ENCODE measurements around the gene ABITRAM. TPM values are rescaled to one million over a fixed set of nuclear protein-coding genes. Genes with fewer than 3 reads are reported as not detected.
"Not testable (repeated sequence)": the region's sequence is repeated elsewhere in the genome, so short reads cannot be mapped to it uniquely, and the experiment has no call there.

Gene ABITRAM, protein sequence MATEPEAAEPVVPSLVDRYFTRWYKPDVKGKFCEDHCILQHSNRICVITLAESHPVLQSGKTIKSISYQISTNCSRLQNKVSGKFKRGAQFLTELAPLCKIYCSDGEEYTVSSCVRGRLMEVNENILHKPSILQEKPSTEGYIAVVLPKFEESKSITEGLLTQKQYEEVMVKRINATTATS
- total RNA-seq: 13.4 TPM

DNA sequence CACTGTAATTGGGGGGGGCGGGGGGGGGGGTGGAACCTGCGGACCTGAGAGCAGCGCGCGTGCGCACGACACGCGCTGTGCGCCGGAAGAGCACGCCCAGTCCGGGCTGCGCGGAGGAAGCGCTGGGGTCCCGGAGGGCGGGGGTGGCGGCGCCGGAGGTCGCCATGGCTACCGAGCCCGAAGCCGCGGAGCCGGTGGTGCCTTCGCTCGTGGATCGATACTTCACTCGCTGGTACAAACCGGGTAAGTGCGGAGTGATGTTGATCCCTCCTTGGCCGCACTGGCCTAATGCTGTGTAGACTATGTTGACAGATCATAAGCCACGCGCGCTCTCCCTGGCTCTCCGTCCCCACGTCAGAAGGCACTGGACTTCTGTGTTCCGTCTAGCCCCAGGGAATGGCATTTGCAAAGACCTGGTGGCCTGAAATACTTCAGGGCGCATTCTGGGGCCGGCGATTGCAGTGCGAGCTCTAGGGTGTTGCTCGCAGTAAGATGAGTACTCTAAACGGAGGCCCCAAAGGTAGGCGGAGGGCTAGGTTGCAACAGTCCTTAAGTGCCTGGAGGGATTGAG is at the start of gene ABITRAM:
ABITRAM (plus strand) TSS at position 78 of the 571 bp plus-strand sequence; CDS start at position 165, 87 bp downstream.
- peak; percentile 74 for DNase-seq (ENCODE audit: low spot score)

DNA sequence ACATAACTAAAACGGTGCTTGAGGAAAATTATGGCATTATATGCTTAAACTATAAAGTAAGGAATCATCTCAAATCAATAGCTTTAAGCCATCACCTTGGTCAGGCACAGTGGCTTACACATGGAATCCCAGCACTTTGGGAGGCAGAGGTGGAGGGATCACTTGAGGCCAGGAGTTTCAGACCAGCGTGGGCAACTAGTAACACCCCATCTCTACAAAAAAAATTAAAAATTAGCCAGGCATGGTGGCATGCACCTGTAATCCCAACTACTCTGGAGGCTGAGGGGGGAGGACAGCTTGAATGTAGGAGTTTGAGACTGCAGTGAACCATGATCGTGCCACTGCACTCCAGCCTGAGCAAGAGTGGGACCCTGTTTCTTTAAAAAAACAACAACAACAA is 49.5 kb upstream of the ABITRAM start:
- DNase-seq (ENCODE audit: low spot score): no peak

DNA sequence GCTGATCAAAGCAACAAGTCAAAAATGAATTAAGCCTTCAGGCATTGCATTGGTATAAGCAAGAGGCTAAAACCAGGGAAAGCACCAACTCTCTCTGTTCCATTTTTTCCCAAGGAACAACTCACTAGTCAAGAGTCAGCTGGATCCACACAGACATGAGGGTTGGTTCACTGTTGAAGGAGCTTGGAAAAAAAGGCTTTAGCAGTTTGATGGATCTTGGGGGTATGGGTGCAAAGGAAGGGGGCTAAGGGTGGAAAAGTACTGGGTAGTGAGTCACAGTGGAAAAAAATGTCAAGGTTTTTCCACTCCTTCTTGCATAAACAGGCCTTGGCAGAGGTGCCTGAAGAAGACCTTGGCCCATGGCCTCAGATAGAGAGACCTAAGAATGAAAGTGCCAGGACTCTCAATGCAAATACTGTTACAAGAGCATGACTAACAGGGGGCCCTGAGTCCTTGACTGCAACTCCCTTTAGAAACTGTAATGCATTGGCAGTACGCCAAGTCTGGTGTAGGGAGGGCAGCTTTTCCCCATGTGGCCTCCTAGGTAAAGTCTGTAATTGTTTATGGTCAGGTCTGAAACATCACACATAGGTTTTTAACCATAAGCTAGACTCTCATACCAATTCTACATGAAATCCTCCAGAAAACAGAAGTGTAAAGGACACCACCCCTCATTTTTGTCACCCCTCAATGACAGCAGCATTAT is 48.4 kb upstream of the ABITRAM start:
- DNase-seq (ENCODE audit: low spot score): peak; percentile 25

DNA sequence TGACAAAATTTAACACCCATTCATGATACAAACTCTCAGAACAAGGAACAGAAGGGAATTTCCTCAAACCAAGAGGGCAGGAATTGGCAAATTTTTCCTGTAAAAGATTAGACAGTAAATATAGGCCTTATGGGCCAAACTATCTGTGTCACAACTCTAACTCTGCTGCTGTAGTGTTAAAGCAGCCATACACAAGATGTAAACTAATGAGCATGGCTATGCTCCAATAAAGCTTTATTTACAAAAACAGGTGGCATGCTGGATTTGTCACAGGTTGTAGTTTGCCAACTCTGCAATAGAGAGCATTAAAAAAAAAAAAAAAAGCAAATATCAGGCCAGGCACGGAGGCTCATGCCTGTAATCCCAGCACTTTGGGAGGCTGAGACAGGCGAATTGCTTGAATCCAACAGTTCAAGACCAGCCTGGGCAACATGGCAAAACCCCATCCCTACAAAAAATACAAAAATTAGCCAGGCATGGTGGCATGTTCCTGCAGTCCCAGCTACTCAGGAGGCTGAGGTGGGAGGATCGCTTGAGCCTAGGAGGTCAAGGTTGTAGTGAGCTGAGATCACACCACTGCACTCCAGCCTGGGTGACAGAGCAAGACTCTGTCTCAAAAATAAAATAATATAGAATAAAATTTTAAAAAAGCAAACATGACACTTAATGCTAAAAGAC is 47.5 kb upstream of the ABITRAM start:
- DNase-seq (ENCODE audit: low spot score): not testable (repeated sequence)

DNA sequence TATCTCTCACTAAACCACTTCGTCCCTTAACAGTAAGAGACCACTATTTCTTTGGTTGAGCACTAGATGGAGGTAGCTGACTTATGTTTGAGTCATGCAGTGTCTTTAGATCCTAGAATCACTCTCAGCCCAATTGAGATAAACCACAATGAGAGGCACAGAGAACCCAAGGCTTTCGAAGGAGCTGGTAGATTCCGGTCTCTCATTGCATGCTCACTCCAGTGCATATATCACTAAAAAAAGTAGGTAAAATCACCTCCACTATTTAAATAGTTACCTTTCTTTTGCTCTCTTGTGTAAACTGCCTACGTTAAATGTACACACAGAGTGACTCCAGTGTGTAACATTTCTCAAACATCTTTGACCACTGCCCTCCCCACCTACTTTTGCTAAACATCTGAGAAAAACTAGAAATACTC is 44.5 kb upstream of the ABITRAM start:
- no peak for DNase-seq (ENCODE audit: low spot score)

DNA sequence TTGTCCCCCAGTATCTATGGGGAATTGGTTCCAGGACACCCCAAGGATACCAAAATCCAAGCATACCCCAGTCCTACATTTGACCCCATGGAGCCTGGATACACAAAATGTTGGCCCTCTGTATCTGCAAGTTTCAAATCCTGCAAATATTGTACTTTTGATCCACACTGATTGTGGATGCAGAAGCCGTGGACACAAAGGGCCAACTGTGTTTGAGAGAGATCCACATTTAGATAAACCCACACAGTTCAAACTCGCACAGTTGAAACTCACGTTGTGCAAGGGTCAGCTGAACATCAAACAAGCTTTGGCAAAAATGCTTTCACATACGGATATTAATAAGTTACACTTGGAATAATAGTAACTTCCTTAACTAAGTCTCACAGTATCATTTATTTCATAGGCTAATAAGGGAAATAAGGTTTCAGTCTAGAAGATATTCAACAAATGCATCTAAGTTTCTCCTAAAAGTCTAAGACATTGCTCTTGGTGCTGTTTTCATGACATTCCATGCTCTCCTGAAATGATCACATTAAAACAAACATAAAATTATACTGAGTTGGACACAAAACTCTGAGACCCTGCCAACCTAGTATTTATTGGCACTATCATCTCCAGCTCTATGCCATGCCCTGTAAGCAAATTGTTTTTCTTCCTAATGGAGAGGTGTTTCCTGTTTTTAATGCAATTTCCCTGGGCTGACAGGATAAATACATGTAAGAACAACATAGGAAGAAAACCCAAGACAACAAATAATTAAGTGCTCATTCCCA is 39.8 kb upstream of the ABITRAM start:
- no peak for DNase-seq (ENCODE audit: low spot score)

DNA sequence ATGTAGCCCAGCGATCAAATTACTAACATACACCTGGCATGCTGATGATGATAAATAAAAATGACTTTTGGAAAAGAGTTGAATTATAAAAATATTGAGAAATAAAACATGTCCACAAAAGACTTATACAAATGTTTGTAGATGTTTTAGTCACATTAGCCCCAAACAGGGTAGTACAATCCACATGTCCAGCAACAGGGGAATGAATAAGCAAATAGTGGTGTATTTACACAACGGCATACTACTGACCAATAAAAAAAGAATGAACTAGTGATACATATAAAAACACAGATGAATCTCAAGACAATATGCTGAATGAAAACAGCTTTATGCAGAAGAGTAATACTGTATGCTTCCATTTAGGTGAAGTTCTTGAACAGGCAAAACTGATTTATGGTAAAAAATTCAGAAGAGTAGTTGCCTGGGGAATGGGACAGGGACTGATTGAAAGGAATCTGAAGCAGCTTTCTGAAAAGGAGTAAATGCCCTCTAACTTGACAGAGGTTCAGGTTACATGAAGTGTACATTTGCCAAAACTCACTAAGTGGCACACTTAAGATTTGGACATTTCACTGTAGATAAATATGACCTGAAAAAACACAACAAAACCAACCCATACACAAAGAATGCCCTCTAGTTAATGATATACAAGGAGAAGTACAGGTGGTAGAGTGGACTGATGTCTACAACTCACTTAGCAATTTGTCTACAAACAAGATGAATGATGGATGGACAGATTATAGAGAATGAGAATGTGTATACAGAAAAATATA is 36.7 kb upstream of the ABITRAM start:
- no peak for DNase-seq (ENCODE audit: low spot score)

DNA sequence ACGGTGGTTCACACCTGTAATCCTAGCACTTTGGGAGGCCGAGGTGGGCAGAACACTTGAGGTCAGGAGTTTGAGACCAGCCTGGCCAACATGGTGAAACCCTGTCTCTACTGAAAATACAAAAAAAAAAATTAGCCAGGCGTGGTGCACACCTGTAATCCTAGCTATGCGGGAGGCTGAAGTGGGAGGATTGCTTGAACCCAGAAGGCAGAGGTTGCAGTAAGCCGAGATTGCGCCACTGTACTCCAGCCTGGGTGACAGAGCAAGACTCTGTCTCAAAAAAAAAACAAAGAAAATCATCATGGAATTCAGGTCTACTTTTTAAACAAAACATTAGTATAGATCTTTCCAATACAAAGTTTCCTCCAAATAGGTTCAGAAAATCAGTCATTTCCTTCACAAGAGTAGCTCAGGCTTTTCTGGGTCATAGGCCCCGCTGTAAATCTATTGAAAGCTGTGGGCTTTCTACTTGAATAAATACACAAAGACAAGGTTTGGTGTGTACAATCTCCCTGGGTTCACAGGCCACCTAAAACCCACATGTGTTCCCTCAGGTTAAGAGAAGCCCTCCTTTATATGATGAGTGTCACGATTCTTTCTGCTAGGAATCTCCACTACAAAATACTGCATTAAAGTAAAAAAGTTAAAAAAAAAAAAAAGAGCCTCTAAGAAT is 35.0 kb upstream of the ABITRAM start:
- not testable (repeated sequence) for DNase-seq (ENCODE audit: low spot score)

DNA sequence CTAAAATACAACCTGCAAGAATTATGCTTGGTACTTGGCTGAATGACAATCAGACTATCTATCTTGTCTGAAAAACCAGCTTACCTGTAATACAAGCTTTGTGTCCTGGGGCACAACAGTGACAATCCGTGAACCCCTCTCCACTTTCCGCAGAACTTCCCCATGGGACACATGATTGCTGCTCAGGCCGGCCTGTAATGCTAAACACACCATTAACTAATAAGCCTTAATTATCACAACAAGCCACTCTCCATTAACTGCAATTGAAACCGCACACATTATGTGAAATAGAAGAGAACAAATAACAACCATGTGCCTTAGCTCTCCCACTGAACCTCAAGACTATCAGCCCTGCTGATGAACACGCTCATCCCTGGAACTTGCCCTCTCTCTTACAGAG is 34.0 kb upstream of the ABITRAM start:
- no peak for DNase-seq (ENCODE audit: low spot score)

DNA sequence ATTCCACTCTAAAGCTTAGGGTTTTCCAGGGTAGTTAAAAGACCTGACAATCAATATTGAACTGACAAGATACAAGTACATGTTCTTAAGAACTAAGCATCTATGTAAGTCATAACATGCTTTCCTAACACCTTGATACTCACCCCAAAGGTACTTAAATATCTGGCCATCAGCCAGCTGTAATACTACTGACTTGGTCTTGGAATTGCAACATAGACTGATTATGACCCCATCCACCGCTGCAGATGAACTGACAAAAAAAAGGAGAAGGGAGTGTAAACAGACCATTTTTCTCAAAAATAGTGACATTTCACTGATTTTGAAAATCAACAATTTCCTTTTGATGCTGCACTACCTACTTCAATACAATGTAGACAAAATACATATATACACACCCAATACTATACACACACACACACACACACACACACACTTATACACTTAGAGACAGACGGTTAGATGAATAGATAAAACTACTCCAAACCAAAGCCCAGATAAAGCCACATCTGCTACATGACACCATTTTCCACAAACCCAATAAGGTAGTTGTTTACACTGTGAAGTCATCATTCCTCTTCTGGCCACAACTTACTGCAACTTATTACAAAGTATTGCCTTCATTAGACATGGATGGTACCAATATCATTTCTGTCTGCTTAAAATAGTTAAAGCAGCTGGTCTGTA is 30.6 kb upstream of the ABITRAM start:
- no peak for DNase-seq (ENCODE audit: low spot score)

DNA sequence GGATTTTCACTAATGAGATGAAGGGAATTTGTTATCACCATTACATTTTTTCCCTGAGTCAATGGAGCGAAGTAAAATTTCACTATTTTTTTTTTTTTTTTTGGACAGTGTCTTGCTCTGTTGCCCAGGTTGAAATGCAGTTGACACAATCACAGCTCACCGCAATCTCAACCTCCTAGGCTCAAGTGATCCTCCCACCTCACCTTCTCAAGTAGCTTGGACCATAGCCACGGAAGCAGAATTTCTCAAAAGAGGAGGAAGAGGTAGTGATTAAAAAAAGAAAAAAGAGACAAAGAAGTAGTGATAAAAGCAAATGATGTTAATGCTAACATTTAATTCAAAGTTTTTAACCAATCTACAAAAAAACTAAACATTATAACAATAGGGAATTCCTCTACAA is 30.0 kb upstream of the ABITRAM start:
- DNase-seq (ENCODE audit: low spot score): no peak

DNA sequence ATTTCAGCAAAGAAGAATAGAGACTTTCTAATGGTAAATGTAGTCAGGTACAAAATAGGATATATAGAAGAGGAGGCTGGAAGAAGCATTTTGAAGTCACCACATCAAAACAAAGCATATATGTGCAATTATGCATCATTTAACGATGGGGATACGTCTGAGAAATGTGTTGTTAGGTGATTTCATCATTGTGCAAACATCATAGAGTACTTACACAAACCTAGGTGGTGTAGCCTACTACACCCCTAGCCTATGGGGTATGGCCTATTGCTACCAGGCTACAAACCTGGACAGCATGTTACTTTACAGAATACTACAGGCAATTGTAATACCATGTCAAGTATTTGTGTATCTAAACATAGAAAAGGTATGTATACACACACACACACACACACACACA is 28.7 kb upstream of the ABITRAM start:
- no peak for DNase-seq (ENCODE audit: low spot score)

DNA sequence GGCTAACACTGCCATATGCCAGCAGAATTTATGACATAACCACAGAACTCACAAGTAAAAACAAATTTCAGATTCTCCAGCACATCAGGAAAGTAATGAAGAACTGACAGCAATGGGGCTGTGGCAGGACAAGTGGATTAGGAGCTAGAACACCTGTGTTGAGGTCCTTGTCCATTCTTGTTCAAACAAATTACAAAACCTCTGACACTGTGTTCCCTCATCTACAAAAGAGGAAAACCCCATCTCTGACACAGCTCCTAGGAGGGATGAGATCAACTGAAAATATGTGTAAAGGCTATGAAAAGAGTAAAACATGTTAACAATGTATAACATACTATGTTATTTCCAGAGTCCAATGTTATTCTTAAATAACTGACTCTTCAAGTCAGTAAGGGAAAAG is 23.8 kb upstream of the ABITRAM start:
- DNase-seq (ENCODE audit: low spot score): no peak

DNA sequence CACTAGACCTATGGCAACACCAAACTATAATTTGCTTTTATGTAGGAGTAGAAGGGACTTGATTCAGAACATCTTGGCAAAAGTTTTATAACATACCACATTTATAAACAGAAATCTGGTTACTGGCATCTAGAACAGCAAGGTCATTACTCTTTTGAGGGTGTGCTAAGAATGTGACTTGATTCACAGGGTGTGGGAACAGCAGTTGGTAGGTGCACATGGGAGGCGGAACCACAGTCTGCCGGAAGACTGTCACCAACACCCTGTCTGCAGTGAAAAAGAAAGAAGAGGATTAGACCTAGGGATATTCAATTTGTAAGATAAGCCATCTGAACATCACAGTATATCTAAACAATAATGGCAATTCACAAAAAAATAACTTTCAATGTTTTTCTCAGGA is 23.3 kb upstream of the ABITRAM start:
- DNase-seq (ENCODE audit: low spot score): no peak

DNA sequence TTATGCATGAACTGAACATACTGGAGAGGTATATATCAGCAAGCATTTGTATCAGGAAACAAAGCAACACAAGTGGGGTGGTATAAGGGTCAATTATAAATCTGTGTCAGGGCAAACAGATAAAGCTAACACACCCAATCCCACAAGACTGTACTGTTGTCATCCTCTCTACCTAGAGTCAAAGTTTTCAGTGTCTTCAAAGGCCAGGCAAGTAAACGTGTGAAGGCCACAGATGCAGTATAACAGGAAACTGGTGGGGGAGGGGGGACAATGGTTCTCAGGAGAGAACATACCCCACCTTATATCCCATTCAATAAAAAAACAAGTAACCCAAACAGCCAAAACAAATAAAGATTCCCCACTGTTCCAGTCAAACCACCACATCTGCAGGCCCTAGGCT is 22.4 kb upstream of the ABITRAM start:
- DNase-seq (ENCODE audit: low spot score): no peak

DNA sequence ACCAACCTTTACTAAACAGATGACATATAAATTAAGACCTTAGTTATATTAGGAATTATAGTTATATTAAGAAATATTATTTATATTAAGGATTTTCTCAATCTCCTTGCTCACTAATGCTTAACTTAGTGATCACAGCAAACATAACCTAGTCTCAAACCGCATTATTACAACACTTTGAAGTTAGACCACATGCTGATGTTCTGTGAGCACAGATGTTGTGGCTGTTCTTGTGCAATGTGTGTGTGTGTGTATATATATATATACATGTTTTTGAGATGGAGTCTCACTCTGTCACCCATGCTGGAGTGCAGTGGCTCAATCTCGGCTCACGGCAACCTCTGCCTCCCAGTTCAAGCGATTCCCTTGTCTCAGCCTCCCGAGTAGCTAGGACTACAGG is 20.8 kb upstream of the ABITRAM start:
- DNase-seq (ENCODE audit: low spot score): no peak

DNA sequence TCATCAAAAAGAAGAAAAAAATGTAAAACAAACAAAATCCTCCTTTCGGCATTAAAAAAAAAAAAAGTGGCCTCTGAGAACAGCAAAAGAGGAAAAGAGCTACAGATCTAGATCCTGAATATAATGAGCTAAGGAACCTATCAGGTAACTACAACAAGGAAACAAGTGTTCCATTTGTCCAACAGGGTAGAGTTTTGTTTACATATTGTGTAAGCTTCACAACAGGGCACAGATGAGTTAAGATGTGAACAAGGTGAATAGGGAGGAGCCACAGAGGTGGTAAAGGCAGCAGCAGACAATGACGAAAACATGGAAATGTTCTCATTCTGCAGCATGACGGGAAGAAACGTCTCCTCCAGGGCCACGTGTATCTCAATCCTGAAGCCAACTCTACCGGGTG is 14.7 kb upstream of the ABITRAM start:
- DNase-seq (ENCODE audit: low spot score): no peak

DNA sequence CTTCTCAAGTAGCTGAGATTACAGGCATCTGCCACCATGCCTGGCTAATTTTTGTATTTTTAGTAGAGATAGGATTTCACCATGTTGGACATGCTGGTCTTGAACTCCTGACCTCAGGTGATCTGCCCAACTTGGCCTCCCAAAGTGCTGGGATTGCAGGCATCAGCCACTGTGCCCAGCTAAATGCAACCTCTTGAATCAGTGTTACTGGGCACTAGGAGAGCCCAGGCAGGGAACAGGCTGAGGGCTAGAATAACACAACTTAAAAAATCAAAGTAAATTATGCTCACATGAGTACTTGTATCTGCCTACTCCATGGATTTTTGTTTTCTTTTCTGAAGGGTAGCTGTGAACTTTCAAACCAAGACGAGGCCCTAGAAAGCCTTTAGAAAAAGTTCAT is 13.8 kb upstream of the ABITRAM start:
- not testable (repeated sequence) for DNase-seq (ENCODE audit: low spot score)

DNA sequence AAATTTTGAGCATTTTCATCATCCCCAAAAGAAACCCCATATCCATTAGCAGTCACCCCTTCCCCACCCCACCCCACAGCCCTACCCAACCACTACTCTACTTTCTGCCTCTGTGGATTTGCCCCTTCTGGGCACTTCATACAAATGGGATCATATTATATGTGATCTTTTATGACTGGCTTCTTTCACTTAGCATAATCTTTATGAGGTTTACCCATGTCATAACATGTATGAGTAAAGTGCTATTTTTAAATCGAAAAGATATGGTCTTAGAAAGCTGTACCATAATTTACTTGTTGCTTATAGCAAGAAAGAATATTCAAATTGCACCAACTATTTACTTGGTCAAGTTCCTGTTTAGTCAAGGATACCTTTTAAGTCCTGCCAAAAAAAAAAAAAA is 13.0 kb upstream of the ABITRAM start:
- DNase-seq (ENCODE audit: low spot score): no peak

DNA sequence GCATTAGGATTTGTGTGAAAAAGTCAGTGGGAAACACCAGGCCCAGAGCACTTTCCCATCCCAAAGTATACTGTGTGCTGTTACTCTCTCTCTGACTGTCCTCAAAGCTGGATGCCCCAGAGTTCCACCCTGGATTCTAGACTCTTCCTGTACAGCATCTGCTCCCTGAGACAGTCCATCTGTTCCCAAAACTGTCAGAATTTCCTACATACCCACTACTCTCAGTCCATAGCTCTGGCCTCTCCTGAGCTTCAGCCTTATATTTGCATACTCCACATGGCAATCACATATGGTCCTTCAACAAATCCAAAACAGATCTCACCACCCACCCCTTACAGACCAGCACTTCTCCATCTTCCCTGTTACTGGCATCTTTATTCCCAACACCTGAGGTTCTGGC is 9.7 kb upstream of the ABITRAM start:
- DNase-seq (ENCODE audit: low spot score): no peak

Data from mucosa of gallbladder (tissue), 1 donor.